Stimulated activated CD8-positive, alpha-beta memory T cell treated with anti-CD3 and anti-CD28 coated beads, Interleukin-15, amount 100 ng/mL, for 4 hours (primary cell): ENCODE results near the gene FMO2.
"Not testable (repeated sequence)": the region's sequence is repeated elsewhere in the genome, so short reads cannot be mapped to it uniquely, and the experiment has no call there.

ENCODE experiments used
- DNase-seq, 2 donors: peaks; one replicate each; pipeline ENCODE4 v3.0.0-alpha.2; 2020; ENCODE audit warnings: low read depth in 2 of 2

Gene FMO2

GRCh38 chr1:171219346-171220080, 34.4 kb downstream of the FMO2 start:
- no peak for DNase-seq

- no peak for DNase-seq
These were observed 35.0 kb downstream of the FMO2 start for GRCh38 chr1:171220081-171220420.

GRCh38 chr1:171220581-171221054, 35.5 kb downstream of the FMO2 start:
- DNase-seq, result no peak

GRCh38 chr1:171221665-171222591, 36.8 kb downstream of the FMO2 start:
- DNase-seq, result no peak

GRCh38 chr1:171222936-171223335, 37.8 kb downstream of the FMO2 start:
- no peak for DNase-seq

- not testable (repeated sequence) for DNase-seq
These were observed 39.2 kb downstream of the FMO2 start for GRCh38 chr1:171224257-171224656.

- no peak for DNase-seq
These were observed 41.8 kb downstream of the FMO2 start for GRCh38 chr1:171226747-171227370.

GRCh38 chr1:171231326-171231725, 46.2 kb downstream of the FMO2 start:
- no peak for DNase-seq

GRCh38 chr1:171233183-171233582, 48.1 kb downstream of the FMO2 start:
- DNase-seq, result no peak

- not testable (repeated sequence) for DNase-seq
These were observed 51.1 kb downstream of the FMO2 start for GRCh38 chr1:171236231-171236630.

- no peak for DNase-seq
These were observed 58.8 kb downstream of the FMO2 start for GRCh38 chr1:171243878-171244277.

- no peak for DNase-seq
These were observed 60.5 kb downstream of the FMO2 start for GRCh38 chr1:171245458-171246064.

- no peak for DNase-seq
These were observed 62.4 kb downstream of the FMO2 start for GRCh38 chr1:171247501-171247900.

GRCh38 chr1:171248302-171248701, 63.2 kb downstream of the FMO2 start, which contains the start of gene FMO1:
Gene FMO1, plus strand, starts transcription at chr1:171248494. Its CDS starts 9,594 bp downstream, at chr1:171258088.
- DNase-seq, result no peak

GRCh38 chr1:171248841-171249240, 63.7 kb downstream of the FMO2 start:
- no peak for DNase-seq

GRCh38 chr1:171250263-171250662, 65.2 kb downstream of the FMO2 start:
- no peak for DNase-seq

GRCh38 chr1:171251042-171251951, 66.2 kb downstream of the FMO2 start:
- DNase-seq, result no peak

- DNase-seq, result no peak
These were observed 66.8 kb downstream of the FMO2 start for GRCh38 chr1:171251952-171252300.

GRCh38 chr1:171252482-171252881, 67.4 kb downstream of the FMO2 start:
- DNase-seq, result no peak

- no peak for DNase-seq
These were observed 69.8 kb downstream of the FMO2 start for GRCh38 chr1:171254859-171255258.
